Sigmoid colon (tissue), 7 donors: ENCODE data around the gene LMO4. TPM values are rescaled to one million over a fixed set of nuclear protein-coding genes. Genes with fewer than 3 reads are reported as not detected.

ENCODE experiments used
- DNase-seq: peaks from one replicate; pipeline ENCODE4 v3.0.0-alpha.2; 2019
- H3K27ac ChIP-seq, 4 donors: fragments of 200-600 bp; sonication (generic); one replicate each; pipeline ENCODE4 v1.5.1; 2016 to 2019; ENCODE audit warnings: mild to moderate bottlenecking in 1 of 4
- H3K27me3 ChIP-seq, 3 donors: fragments of 200-600 bp; sonication (generic); one replicate each; pipeline ENCODE4 v1.5.1; 2019; ENCODE audit warnings: mild to moderate bottlenecking in 1 of 3
- H3K36me3 ChIP-seq, 4 donors: fragments of 200-600 bp; sonication (generic); one replicate each; pipeline ENCODE4 v1.5.1; 2016 to 2019
- H3K4me1 ChIP-seq, 4 donors: fragments of 200-600 bp; sonication (generic); one replicate each; pipeline ENCODE4 v1.5.1; 2017 to 2019
- H3K4me3 ChIP-seq, 4 donors: fragments of 200-600 bp; sonication (generic); one replicate each; pipeline ENCODE4 v1.5.1; 2017 to 2019; ENCODE audit warnings: mild to moderate bottlenecking in 2 of 4, moderate library complexity in 1 of 4
- H3K9me3 ChIP-seq, 4 donors: fragments of 200-600 bp in 3 of 4; sonication (generic) in 3 of 4; one replicate each; pipeline versions ENCODE4 v1.5.1 to v1.6.1; 2013 to 2019
- CTCF ChIP-seq, 4 experiments: fragments of 450-650 bp in 3 of 4; fragments of 200-600 bp in 1 of 4; IDR thresholded peaks; one replicate each; pipeline ENCODE4 v1.5.1; 2016 to 2019; ENCODE audit warnings: antibody characterized with exemption in 4 of 4, mild to moderate bottlenecking in 3 of 4, moderate library complexity in 2 of 4
- EP300 ChIP-seq, 4 donors: sonication (generic); formaldehyde crosslinking; IDR thresholded peaks; one replicate each; pipeline ENCODE4 v1.6.1; 2017; ENCODE audit warnings: antibody characterized with exemption in 4 of 4
- POLR2A ChIP-seq, 2 donors: fragments of 450-650 bp; IDR thresholded peaks; one replicate each; pipeline ENCODE4 v1.6.1; 2016; ENCODE audit warnings: antibody characterized with exemption in 2 of 2, mild to moderate bottlenecking in 2 of 2, moderate library complexity in 2 of 2
- POLR2AphosphoS5 ChIP-seq, 4 donors: sonication (generic); formaldehyde crosslinking; IDR thresholded peaks; one replicate each; pipeline ENCODE4 v1.6.1; 2017; ENCODE audit warnings: antibody characterized with exemption in 4 of 4
- WGBS, 2 donors: extraction: QIAGEN DNeasy Blood & Tissue Kit; methylation state at CpG; one replicate each; pipeline ENCODE4 v1.1.7; 2013; 5-methylcytosine and 5-hydroxymethylcytosine counted together
- intact Hi-C: fragments of 100-400 bp; cut with DNase I; formaldehyde crosslinking; loops from one replicate; pipeline ENCODE4 v1.15.1; 2023
- polyA plus RNA-seq, 3 donors: library from polyadenylated mRNA; stranded (reverse); fragments of 200-250 nt; gene quantifications; one replicate each; pipeline ENCODE4 v1.2.3, GENCODE V29; 2013
- total RNA-seq, 4 donors: library from RNA; depleted of rRNA; stranded (reverse); fragments of >200 nt; gene quantifications; one replicate each; pipeline ENCODE4 v1.1.0, GENCODE V29; 2016
- donor health status: healthy with polysubstance abuse.
- donor health status: Bipolar disorder and iron deficiency.
- donor health status: healthy.

Gene LMO4
- total and polyA plus RNA-seq, 7 donors = 24.5 to 68.3 (median 41.7) TPM

DNA sequence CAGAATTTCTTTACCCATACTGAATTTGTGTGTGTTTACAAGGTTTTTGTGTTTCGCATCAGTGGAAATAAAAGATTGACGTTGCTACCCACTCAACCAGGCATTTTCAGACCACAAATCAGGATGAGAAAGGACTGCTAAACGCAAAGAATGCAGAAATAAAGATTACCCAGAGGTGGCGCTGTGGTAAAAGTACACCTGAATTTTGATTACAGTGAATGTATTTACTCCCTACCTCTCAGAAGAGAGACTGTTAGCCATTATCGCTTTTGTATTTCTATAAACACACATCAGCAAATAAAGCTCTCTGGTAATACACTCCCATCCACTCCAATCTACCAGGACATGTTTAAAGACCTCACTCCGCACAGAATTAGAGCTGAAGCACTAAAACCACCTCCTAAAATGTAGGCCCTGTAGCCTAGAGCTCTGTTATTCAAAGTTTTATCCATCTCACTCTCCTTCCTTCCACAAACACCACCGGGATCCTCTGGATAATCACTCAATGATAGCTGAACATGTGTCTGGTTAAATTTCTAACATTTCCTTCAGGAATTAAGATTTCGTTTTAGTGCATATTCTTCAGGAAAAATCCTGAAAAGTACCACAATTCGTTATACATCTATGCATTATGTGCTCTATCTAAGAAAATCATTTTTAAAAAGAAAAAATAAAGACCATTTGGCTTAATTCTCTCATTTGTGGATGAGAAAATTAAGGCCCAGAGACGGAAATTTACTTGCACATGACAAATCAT, 2.5 kb upstream of the LMO4 start:
- Histone ChIP-seq H3K27ac (peak overlapping the region in 3 of 4 donors; percentile 22 to 44 (median 32)), H3K9me3 (no peaks in the 10 kb centered on the region)
- DNase-seq = no peak

GRCh38 chr1:87327376-87328271, 1.1 kb upstream of the LMO4 start:
- TF ChIP-seq POLR2AphosphoS5 (IDR thresholded peaks at IDR 0.05) = no peak
- TF ChIP-seq EP300 (IDR thresholded peaks at IDR 0.05) = peak in 1 of 4 donors; percentile 5
- TF ChIP-seq POLR2A (IDR thresholded peaks at IDR 0.05) = no peak
- H3K27me3 ChIP-seq = no peaks in the 10 kb centered on the region
- peaks cover 0 to 24% (median 14%) of the 10 kb centered on the region in 4 donors for H3K4me1 ChIP-seq
- no peaks in the 10 kb centered on the region for H3K9me3 ChIP-seq
- intact Hi-C loops = loop anchor here (2.0 to 5.0 kb wide), 2 partner anchors 195 to 627 kb away; no protein-coding TSS in a partner anchor
- H3K36me3 ChIP-seq = no peaks in the 10 kb centered on the region
- WGBS, 2 donors = 12 to 18% methylated on average over 27 of the region's 27 CpGs
- no peak for DNase-seq
- H3K4me3 ChIP-seq = peak overlapping the region; percentile 74 to 91 (median 82)
- peak overlapping the region; percentile 97 to 99 (median 98) for H3K27ac ChIP-seq

More for the DNA sequence above, 2.5 kb upstream of the LMO4 start:
- intact Hi-C loops = loop anchor here (2.0 to 5.0 kb wide), 3 partner anchors 194 to 735 kb away; no protein-coding TSS in a partner anchor
- no peak overlapping the region for H3K4me3 ChIP-seq
- H3K4me1 ChIP-seq = peaks cover 0 to 17% (median 10%) of the 10 kb centered on the region in 4 donors
- WGBS, 2 donors = 33 to 42% methylated on average over 10 of the region's 10 CpGs
- no peak for TF ChIP-seq POLR2AphosphoS5 (IDR thresholded peaks at IDR 0.05)
- TF ChIP-seq CTCF (IDR thresholded peaks at IDR 0.05) = peak; percentile 64 to 86 (median 76)
- no peak for TF ChIP-seq EP300 (IDR thresholded peaks at IDR 0.05)
- H3K27me3 ChIP-seq = no peaks in the 10 kb centered on the region
- no peaks in the 10 kb centered on the region for H3K36me3 ChIP-seq

- H3K4me1 ChIP-seq = peaks cover 0 to 37% (median 26%) of the 10 kb centered on the region in 4 donors
- no peaks in the 10 kb centered on the region for H3K36me3 ChIP-seq
- peak overlapping the region; percentile 97 to 99 (median 98) for H3K27ac ChIP-seq
- TF ChIP-seq CTCF (IDR thresholded peaks at IDR 0.05) (no peak), EP300 (IDR thresholded peaks at IDR 0.05) (no peak), POLR2A (IDR thresholded peaks at IDR 0.05) (no peak), POLR2AphosphoS5 (IDR thresholded peaks at IDR 0.05) (no peak)
- WGBS, 2 donors = 0% methylated on average over 35 of the region's 35 CpGs
- no peaks in the 10 kb centered on the region for H3K9me3 ChIP-seq
- H3K4me3 ChIP-seq = peak overlapping the region; percentile 77 to 91 (median 88)
- intact Hi-C loops = loop anchor here (5.0 kb wide), 1 partner anchor 197 kb away; no protein-coding TSS in a partner anchor
- peak; percentile 79 for DNase-seq
- H3K27me3 ChIP-seq = no peaks in the 10 kb centered on the region
These were observed 408 bp downstream of the LMO4 start for GRCh38 chr1:87329051-87329525.

DNA sequence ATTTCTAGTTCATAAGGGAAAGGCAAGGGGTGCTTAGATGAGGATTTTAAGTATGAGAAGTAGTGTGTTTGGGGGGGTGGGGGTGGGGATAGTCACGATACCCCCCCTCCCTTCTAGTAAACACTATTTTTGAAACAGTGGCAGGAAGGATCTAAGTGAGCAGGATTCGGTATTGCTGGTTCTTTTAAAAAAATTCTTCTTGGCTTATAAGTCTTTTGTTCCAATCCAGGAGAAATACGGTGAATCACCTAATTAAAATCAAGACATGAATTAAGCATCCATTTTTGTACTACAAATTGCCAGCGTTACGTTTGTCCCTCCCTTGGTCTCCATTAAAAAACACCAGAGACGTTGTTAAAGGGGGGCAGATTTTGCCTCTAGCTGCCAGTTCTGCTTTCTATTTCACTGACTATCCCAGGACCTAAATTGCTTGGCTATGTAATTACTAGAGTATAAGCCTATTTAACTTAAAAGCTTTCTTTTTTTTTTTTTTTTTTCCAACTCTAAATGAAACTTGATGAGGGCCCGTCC, 911 bp downstream of the LMO4 start:
- intact Hi-C loops = loop anchor here (2.0 to 10.0 kb wide), 7 partner anchors 177 to 573 kb away; partner anchors contain the start of genes HS2ST1 and SELENOF
- TF ChIP-seq POLR2AphosphoS5 (IDR thresholded peaks at IDR 0.05) = peak in 2 of 4 donors; percentile 5 to 18
- no peak for TF ChIP-seq EP300 (IDR thresholded peaks at IDR 0.05)
- no peaks in the 10 kb centered on the region for H3K36me3 ChIP-seq

More for the DNA sequence above, 911 bp downstream of the LMO4 start:
- H3K4me3 ChIP-seq = peak overlapping the region; percentile 77 to 91 (median 88)
- H3K4me1 ChIP-seq = peaks cover 0 to 42% (median 31%) of the 10 kb centered on the region in 4 donors
- peak overlapping the region; percentile 97 to 99 (median 98) for H3K27ac ChIP-seq
- no peaks in the 10 kb centered on the region for H3K27me3 ChIP-seq
- WGBS, 2 donors = 1% methylated on average over 7 of the region's 7 CpGs
- no peak for DNase-seq
- H3K9me3 ChIP-seq = no peaks in the 10 kb centered on the region
